ENCODE results near the gene CDSN.
"Not testable (repeated sequence)": the region's sequence is repeated elsewhere in the genome, so short reads cannot be mapped to it uniquely, and the experiment has no call there.

The CDSN gene

GRCh38 chr6:31086788-31087440, 33.3 kb downstream of the CDSN start:
- DNase-seq (ENCODE audit: low read depth, low spot score): no peak

GRCh38 chr6:31083742-31084354, 36.4 kb downstream of the CDSN start:
- DNase-seq (ENCODE audit: low read depth, low spot score): no peak

- DNase-seq (ENCODE audit: low read depth, low spot score): no peak
Observed at GRCh38 chr6:31081872-31082271, 38.4 kb downstream of the CDSN start.

GRCh38 chr6:31079656-31080261, 40.5 kb downstream of the CDSN start:
- DNase-seq (ENCODE audit: low read depth, low spot score): peak; percentile 38

GRCh38 chr6:31076611-31077010, 43.6 kb downstream of the CDSN start:
- no peak for DNase-seq (ENCODE audit: low read depth, low spot score)

GRCh38 chr6:31075528-31075927, 44.7 kb downstream of the CDSN start:
- DNase-seq (ENCODE audit: low read depth, low spot score): no peak

- DNase-seq (ENCODE audit: low read depth, low spot score): no peak
Observed at GRCh38 chr6:31074401-31074800, 45.8 kb downstream of the CDSN start.

GRCh38 chr6:31070711-31071197, 49.5 kb downstream of the CDSN start:
- DNase-seq (ENCODE audit: low read depth, low spot score): no peak

GRCh38 chr6:31068669-31069340, 51.4 kb downstream of the CDSN start:
- DNase-seq (ENCODE audit: low read depth, low spot score): peak; percentile 42

- not testable (repeated sequence) for DNase-seq (ENCODE audit: low read depth, low spot score)
Observed at GRCh38 chr6:31067891-31068668, 52.2 kb downstream of the CDSN start.

GRCh38 chr6:31067028-31067427, 53.2 kb downstream of the CDSN start:
- DNase-seq (ENCODE audit: low read depth, low spot score): not testable (repeated sequence)

- DNase-seq (ENCODE audit: low read depth, low spot score): no peak
Observed at GRCh38 chr6:31065556-31065955, 54.7 kb downstream of the CDSN start.

Measured in activated CD4-positive, CD25-positive, alpha-beta regulatory T cell treated with anti-CD3 and anti-CD28 coated beads, Interleukin-2, amount 50 U/mL, for 16 hours (primary cell).